Activated B cell treated with CpG ODN at 0.5 μM for 24 hours (primary cell): Measurements from ENCODE around the gene PDCD7. TPM values are rescaled to one million over a fixed set of nuclear protein-coding genes. Genes with fewer than 3 reads are reported as not detected.
"Not testable (repeated sequence)": the region's sequence is repeated elsewhere in the genome, so short reads cannot be mapped to it uniquely, and the experiment has no call there.

Source experiments
- ATAC-seq: fragments of 200-7000 bp; cut with Tn5 transposase; one replicate; pipeline ENCODE4 v1.10.0; 2021; ENCODE audit warnings: low read depth, mild to moderate bottlenecking, moderate library complexity
- CTCF ChIA-PET: fragments of 350-600 bp; sonication (Branson Sonifier 250); formaldehyde crosslinking; loops from one replicate; lab custom pipeline; 2021; ENCODE audit warnings: antibody characterized with exemption; lab: Charles Lee
- POLR2A ChIA-PET: fragments of 350-600 bp; sonication (Branson Sonifier 250); formaldehyde crosslinking; loops from one replicate; lab custom pipeline; 2021; ENCODE audit warnings: antibody characterized with exemption; lab: Charles Lee
- DNase-seq: peaks from one replicate; pipeline ENCODE4 v3.0.0; 2022
- H3K27ac Mint-ChIP-seq: one replicate; pipeline ENCODE4 v1.8.0; 2020; ENCODE audit warnings: mixed read lengths
- H3K27me3 Mint-ChIP-seq: one replicate; pipeline ENCODE4 v1.8.0; 2021; ENCODE audit warnings: mixed read lengths
- H3K36me3 Mint-ChIP-seq: one replicate; pipeline ENCODE4 v1.8.0; 2021; ENCODE audit warnings: low read depth, mixed read lengths
- H3K4me1 Mint-ChIP-seq: one replicate; pipeline ENCODE4 v1.8.0; 2021; ENCODE audit warnings: mixed read lengths
- H3K4me3 Mint-ChIP-seq: one replicate; pipeline ENCODE4 v1.8.0; 2020; ENCODE audit warnings: mild to moderate bottlenecking, mixed read lengths
- H3K9me3 Mint-ChIP-seq: one replicate; pipeline ENCODE4 v1.8.0; 2020; ENCODE audit warnings: mixed read lengths
- intact Hi-C: fragments of 100-400 bp; cut with micrococcal nuclease; formaldehyde crosslinking; loops from one replicate; pipeline ENCODE4 v1.15.1; 2024
- total RNA-seq: library from RNA; stranded (reverse); gene quantifications from 2 replicates; pipeline ENCODE4 v1.2.3, GENCODE V29; 2022
- TF ChIP-seq, protein P1 (sequence below): fragments of 200-600 bp; IDR thresholded peaks from one replicate; pipeline ENCODE4 v1.8.0; 2022; ENCODE audit warnings: antibody characterized with exemption, mild to moderate bottlenecking

The PDCD7 gene
- total RNA-seq, 1 donor from 2014 or later = 30.7 TPM

DNA sequence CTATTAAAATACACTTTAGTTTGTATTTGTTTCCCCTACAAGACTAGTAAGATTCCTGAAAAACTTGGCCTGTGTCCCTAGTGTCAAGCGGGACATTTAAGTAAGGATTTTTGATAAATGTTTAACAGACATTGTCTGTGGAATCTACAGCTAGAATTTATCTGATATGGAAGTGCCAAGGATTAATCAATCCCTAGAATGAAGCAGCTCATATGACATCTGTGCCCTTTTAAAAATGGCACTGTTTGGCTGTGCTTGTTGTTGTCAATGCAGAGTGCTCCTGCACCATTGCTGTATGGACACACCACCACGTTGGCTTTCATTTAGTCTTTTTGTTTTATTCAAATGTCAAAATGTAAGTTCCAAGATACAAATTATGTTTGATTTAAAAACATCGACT, 14.3 kb upstream of the PDCD7 start:
- TF ChIP-seq, protein P1, sequence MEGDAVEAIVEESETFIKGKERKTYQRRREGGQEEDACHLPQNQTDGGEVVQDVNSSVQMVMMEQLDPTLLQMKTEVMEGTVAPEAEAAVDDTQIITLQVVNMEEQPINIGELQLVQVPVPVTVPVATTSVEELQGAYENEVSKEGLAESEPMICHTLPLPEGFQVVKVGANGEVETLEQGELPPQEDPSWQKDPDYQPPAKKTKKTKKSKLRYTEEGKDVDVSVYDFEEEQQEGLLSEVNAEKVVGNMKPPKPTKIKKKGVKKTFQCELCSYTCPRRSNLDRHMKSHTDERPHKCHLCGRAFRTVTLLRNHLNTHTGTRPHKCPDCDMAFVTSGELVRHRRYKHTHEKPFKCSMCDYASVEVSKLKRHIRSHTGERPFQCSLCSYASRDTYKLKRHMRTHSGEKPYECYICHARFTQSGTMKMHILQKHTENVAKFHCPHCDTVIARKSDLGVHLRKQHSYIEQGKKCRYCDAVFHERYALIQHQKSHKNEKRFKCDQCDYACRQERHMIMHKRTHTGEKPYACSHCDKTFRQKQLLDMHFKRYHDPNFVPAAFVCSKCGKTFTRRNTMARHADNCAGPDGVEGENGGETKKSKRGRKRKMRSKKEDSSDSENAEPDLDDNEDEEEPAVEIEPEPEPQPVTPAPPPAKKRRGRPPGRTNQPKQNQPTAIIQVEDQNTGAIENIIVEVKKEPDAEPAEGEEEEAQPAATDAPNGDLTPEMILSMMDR = no peak
- Mint-ChIP-seq H3K36me3 (peaks cover 44% of the 10 kb centered on the region), H3K4me3 (no peak overlapping the region), H3K9me3 (no peaks in the 10 kb centered on the region), H3K27ac (no peak overlapping the region), H3K27me3 (no peaks in the 10 kb centered on the region), H3K4me1 (no peaks in the 10 kb centered on the region)
- DNase-seq (no peak), ATAC-seq (no peak)
- intact Hi-C loops = no loop called here
- ChIA-PET CTCF (no interaction called here), POLR2A (no interaction called here)

DNA sequence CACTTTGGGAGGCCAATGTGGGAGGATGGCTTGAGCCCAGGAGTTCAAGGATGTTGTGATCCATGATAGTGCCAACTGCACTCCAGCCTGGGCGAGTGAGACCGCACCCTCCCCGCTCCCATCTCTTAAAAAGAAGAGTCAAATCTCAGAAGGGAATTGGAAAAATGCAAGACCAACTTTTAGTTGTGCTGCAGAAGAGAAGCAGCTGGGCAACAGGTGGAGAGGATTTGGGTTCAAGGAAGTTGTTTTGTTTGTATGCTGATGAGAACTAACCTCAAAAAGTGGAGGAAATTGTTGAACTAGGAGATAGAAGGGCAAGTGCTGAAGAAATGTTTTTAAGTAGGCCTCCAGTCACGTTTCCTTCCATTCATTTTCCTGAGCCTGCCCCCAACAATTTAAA, 12.8 kb upstream of the PDCD7 start:
- Mint-ChIP-seq H3K27ac (no peak overlapping the region), H3K4me3 (no peak overlapping the region), H3K36me3 (peaks cover 33% of the 10 kb centered on the region), H3K9me3 (no peaks in the 10 kb centered on the region), H3K27me3 (no peaks in the 10 kb centered on the region), H3K4me1 (no peaks in the 10 kb centered on the region)
- ChIA-PET CTCF (no interaction called here), POLR2A (no interaction called here)
- intact Hi-C loops = no loop called here
- TF ChIP-seq, protein P1 = no peak
- DNase-seq (no peak), ATAC-seq (no peak)

DNA sequence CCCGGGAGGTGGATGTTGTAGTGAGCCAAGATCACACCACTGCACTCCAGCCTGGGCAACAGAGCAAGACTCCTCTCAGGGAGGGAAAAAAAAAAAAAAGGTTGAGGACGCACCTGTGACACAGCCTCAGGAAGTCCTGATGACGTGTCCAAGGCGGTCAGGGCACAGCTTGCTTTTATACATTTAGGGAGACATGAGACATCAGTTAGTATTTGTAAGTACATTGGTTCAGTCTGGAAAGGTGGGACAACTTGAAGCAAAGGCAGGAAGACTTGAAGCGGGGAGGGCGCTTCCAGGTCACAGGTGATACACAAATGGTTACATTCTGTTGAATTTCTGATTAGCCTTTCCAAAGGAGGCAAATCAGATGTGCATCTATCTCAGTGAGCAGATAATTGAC, 5.0 kb upstream of the PDCD7 start:
- ATAC-seq, POLR2A ChIA-PET, H3K9me3 Mint-ChIP-seq, intact Hi-C loops, CTCF ChIA-PET, H3K27me3 Mint-ChIP-seq, H3K36me3 Mint-ChIP-seq, H3K27ac Mint-ChIP-seq, DNase-seq, H3K4me1 Mint-ChIP-seq, H3K4me3 Mint-ChIP-seq: not testable (repeated sequence)

DNA sequence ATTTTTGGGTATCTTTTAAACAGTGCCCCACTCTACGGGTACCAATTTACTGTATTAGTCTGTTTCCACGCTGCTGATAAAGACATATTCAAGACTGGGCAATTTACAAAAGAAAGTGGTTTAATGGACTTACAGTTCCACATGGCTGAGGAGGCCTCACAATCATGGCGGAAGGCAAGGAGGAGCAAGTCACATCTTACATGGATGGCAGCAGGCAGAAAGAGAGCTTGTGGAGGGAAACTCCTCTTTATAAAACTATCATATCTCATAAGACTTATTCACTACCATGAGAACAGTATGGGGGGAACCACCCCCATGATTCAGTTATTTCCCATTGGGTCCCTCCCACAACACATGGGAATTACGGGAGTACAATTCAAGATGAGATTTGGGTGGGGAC, 4.3 kb upstream of the PDCD7 start:
- CTCF ChIA-PET, POLR2A ChIA-PET: not testable (repeated sequence)

DNA sequence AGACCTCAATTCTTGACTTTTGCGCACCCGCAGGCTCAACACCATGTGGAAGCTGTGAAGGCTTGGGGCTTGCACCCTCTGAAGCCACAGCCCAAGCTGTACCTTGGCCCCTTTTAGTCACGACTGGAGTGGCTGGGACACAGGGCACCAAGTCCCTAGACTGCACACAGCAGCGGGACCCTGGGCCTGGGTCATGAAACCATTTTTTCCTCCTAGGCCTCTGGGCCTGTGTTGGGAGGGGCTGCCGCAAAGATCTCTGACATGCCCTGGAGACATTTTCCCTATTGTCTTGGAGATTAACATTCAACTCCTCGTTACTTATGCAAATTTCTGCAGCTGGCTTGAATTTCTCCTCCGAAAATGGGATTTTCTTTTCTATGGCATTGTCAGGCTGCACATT, 3.5 kb upstream of the PDCD7 start:
- H3K4me3 Mint-ChIP-seq, DNase-seq, POLR2A ChIA-PET, intact Hi-C loops, H3K27me3 Mint-ChIP-seq, H3K9me3 Mint-ChIP-seq, H3K36me3 Mint-ChIP-seq, ATAC-seq, H3K27ac Mint-ChIP-seq, CTCF ChIA-PET: not testable (repeated sequence)
- peaks cover 12% of the 10 kb centered on the region for H3K4me1 Mint-ChIP-seq

More for the DNA sequence above, 4.3 kb upstream of the PDCD7 start:
- H3K9me3 Mint-ChIP-seq, H3K36me3 Mint-ChIP-seq, ATAC-seq, H3K4me1 Mint-ChIP-seq, intact Hi-C loops, H3K4me3 Mint-ChIP-seq, H3K27me3 Mint-ChIP-seq, DNase-seq, H3K27ac Mint-ChIP-seq: not testable (repeated sequence)

DNA sequence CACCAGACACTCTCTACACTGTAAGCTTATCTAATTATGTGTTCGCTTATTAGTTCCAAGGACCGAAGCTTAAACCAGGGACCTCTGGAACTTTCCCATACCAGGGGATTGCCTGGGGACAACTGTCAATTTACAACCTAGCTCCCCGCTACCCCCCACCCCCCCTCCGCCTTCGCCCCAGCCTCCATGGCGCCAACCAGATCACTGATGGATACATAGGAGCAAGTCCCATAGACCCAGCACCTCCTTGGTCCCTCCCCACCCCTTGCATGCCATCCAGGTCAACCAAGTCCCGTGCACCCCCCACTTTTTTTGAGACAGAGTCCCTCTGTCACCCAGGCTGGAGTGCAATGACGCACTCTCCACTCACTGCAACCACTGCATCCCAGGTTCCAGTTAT, 930 bp upstream of the PDCD7 start:
- peaks cover 24% of the 10 kb centered on the region for H3K4me1 Mint-ChIP-seq
- DNase-seq (no peak), ATAC-seq (no peak)
- intact Hi-C loops = no loop called here
- ChIA-PET CTCF (no interaction called here), POLR2A (interaction anchor here (0.5 to 1.7 kb wide), 10 partner anchors 14 to 735 kb away, joined by 3 to 9 read pairs (median 4); partner anchors contain the start of genes CLPX, DPP8, RAB11A and RNU5B-1)
- H3K27ac Mint-ChIP-seq = no peak overlapping the region
- peak overlapping the region; percentile 57 for H3K4me3 Mint-ChIP-seq
- H3K27me3 Mint-ChIP-seq = no peaks in the 10 kb centered on the region
- H3K36me3 Mint-ChIP-seq = peaks cover 12% of the 10 kb centered on the region
- peaks cover 5% of the 10 kb centered on the region for H3K9me3 Mint-ChIP-seq
- TF ChIP-seq, protein P1 = no peak
